HCT116 (cell line): ENCODE measurements around the gene RNGTT. TPM values are rescaled to one million over a fixed set of nuclear protein-coding genes. Genes with fewer than 3 reads are reported as not detected.

ENCODE experiments used
- ATAC-seq: fragments of 200-7000 bp; cut with Tn5 transposase; 2 replicates; pipeline ENCODE4 v1.9.1; 2020; ENCODE audit warnings: mild to moderate bottlenecking, moderate library complexity
- BruUV-seq: library from RNA; stranded (reverse); fragments of 400-500 nt; replicated peaks from 2 replicates; lab custom pipeline; 2021; lab: Mats Ljungman, UMichigan
- CTCF ChIA-PET: fragments of 300-600 bp; sonication (Branson Sonifier 250); formaldehyde crosslinking; loops from one replicate; lab custom pipeline; 2021; ENCODE audit warnings: antibody characterized with exemption; lab: Charles Lee
- POLR2A ChIA-PET: fragments of 300-600, 350-600 bp; sonication (Branson Sonifier 250); formaldehyde crosslinking; loops from one replicate; lab custom pipeline; 2021; ENCODE audit warnings: antibody characterized with exemption; lab: Charles Lee
- RAD21 ChIA-PET, 2 experiments: fragments of 300-600 bp; sonication (Branson Sonifier 250); formaldehyde crosslinking; loops; one replicate each; lab custom pipeline; 2023; ENCODE audit warnings: low total read pairs in 2 of 2; ENCODE audit not compliant: uncharacterized antibody in 2 of 2, unreplicated experiment in 2 of 2, low non-redundant PET in 1 of 2; lab: Charles Lee
- DNase-seq: peaks from one replicate; pipeline ENCODE4 v3.0.0-alpha.2; 2010; ENCODE audit warnings: low read depth, low spot score
- H2AFZ ChIP-seq: fragments of 200-600 bp; shearing (Covaris generic), sonication (generic); 2 replicates; pipeline ENCODE4 v1.6.1; 2017; ENCODE audit warnings: low read depth, mixed run types, mixed read lengths, antibody characterized with exemption, low read length; ENCODE audit not compliant: poor library complexity, severe bottlenecking
- H3K27ac ChIP-seq: 2 replicates; pipeline ENCODE4 v1.5.1; 2012; ENCODE audit warnings: low read depth, low read length
- H3K27me3 ChIP-seq: fragments of 200-600 bp; sonication (generic); 2 replicates; pipeline ENCODE4 v1.6.1; 2016; ENCODE audit warnings: mixed run types, low read length, mixed read lengths; ENCODE audit not compliant: insufficient read depth
- H3K36me3 ChIP-seq, 2 experiments: fragments of 200-500 bp in 1 of 2; fragments of 200-600 bp in 1 of 2; sonication (Bioruptor generic) in 1 of 2; sonication (generic) in 1 of 2; 2 replicates each; pipeline versions ENCODE4 v1.5.1 to v1.6.1; 2014 to 2016; ENCODE audit warnings: low read length in 2 of 2, inconsistent platforms in 1 of 2, mixed read lengths in 1 of 2, mixed run types in 1 of 2; ENCODE audit not compliant: insufficient read depth in 2 of 2, control insufficient read depth in 1 of 2
- H3K4me1 ChIP-seq, 2 experiments: fragments of 200-600 bp in 1 of 2; sonication (generic) in 1 of 2; 2 replicates each; pipeline versions ENCODE4 v1.5.1 to v1.6.1; 2012 to 2017; ENCODE audit warnings: low read length in 2 of 2, inconsistent platforms in 1 of 2, mild to moderate bottlenecking in 1 of 2, mixed read lengths in 1 of 2, mixed run types in 1 of 2, moderate library complexity in 1 of 2; ENCODE audit not compliant: insufficient read depth in 2 of 2, control insufficient read depth in 1 of 2
- H3K4me2 ChIP-seq: fragments of 200-600 bp; sonication (generic); 2 replicates; pipeline ENCODE4 v1.6.1; 2017; ENCODE audit warnings: mixed run types, low read length, mixed read lengths
- H3K4me3 ChIP-seq, 2 experiments: fragments of 200-600 bp in 1 of 2; sonication (generic) in 1 of 2; replicated peaks in 1 of 2; 2 replicates each; pipeline ENCODE4 v1.5.1; 2011 to 2016; ENCODE audit warnings: low read length in 2 of 2, control low read depth in 1 of 2, low read depth in 1 of 2, mild to moderate bottlenecking in 1 of 2, mixed read lengths in 1 of 2, mixed run types in 1 of 2
- H3K79me2 ChIP-seq: fragments of 200-600 bp; sonication (generic); 2 replicates; pipeline ENCODE4 v1.6.1; 2017; ENCODE audit warnings: mild to moderate bottlenecking, mixed run types, low read length, moderate library complexity, mixed read lengths; ENCODE audit not compliant: insufficient read depth
- H3K9ac ChIP-seq: fragments of 200-600 bp; sonication (generic); 2 replicates; pipeline ENCODE4 v1.6.1; 2016; ENCODE audit warnings: low read length, mixed read lengths
- H3K9me2 ChIP-seq: fragments of 200-600 bp; sonication (generic), shearing (Covaris generic); 2 replicates; pipeline ENCODE4 v1.6.1; 2017; ENCODE audit warnings: mixed run types, mild to moderate bottlenecking, moderate library complexity; ENCODE audit not compliant: insufficient read depth
- H3K9me3 ChIP-seq, 2 experiments: fragments of 200-500 bp in 1 of 2; fragments of 200-600 bp in 1 of 2; sonication (Bioruptor generic) in 1 of 2; sonication (generic) in 1 of 2; 2 replicates each; pipeline ENCODE4 v1.6.1; 2014 to 2017; ENCODE audit warnings: low read length in 2 of 2, mixed read lengths in 2 of 2, inconsistent platforms in 1 of 2, low read depth in 1 of 2, mild to moderate bottlenecking in 1 of 2, mixed run types in 1 of 2, moderate library complexity in 1 of 2; ENCODE audit not compliant: control insufficient read depth in 1 of 2, insufficient read depth in 1 of 2
- H4K20me1 ChIP-seq: fragments of 200-600 bp; sonication (generic), shearing (Covaris generic); 2 replicates; pipeline ENCODE4 v1.6.1; 2017; ENCODE audit warnings: mixed run types, mild to moderate bottlenecking, moderate library complexity; ENCODE audit not compliant: insufficient read depth
- SIN3A ChIP-seq: IDR thresholded peaks from 2 replicates; pipeline ENCODE4 v1.6.1; 2012; ENCODE audit warnings: low read depth
- ZBTB33 ChIP-seq: IDR thresholded peaks from 2 replicates; pipeline ENCODE4 v1.6.1; 2011; ENCODE audit warnings: mild to moderate bottlenecking, low read length, moderate library complexity; ENCODE audit not compliant: insufficient replicate concordance; ENCODE audit errors: extremely low read depth
- ZNF274 ChIP-seq: fragments of 200-500 bp; sonication (Bioruptor generic); IDR thresholded peaks from 2 replicates; pipeline ENCODE4 v1.6.1; 2014; ENCODE audit warnings: mild to moderate bottlenecking, low read depth, low read length, inconsistent platforms
- intact Hi-C: fragments of 100-400 bp; cut with micrococcal nuclease; formaldehyde crosslinking; loops from 2 replicates; pipeline ENCODE4 v1.10.0; 2022
- total RNA-seq: library from RNA; stranded (reverse); gene quantifications from one replicate; pipeline ENCODE4 v1.2.1, GENCODE V29; 2021; ENCODE audit not compliant: unreplicated experiment
- TF ChIP-seq, protein P1 (sequence below), 3 experiments: fragments of 200-600 bp in 1 of 3; sonication (generic) in 1 of 3; IDR thresholded peaks in 2 of 3; conservative IDR thresholded peaks in 1 of 3; 2 replicates each; pipeline ENCODE4 v1.5.1; 2012 to 2017; ENCODE audit warnings: low read depth in 2 of 3, low read length in 2 of 3, antibody characterized with exemption in 1 of 3, borderline replicate concordance in 1 of 3, control low read depth in 1 of 3, mild to moderate bottlenecking in 1 of 3, mixed read lengths in 1 of 3, mixed run types in 1 of 3, moderate library complexity in 1 of 3; ENCODE audit not compliant: insufficient read depth in 1 of 3
- TF ChIP-seq, protein P2 (sequence below): IDR thresholded peaks from 2 replicates; pipeline ENCODE4 v1.6.1; 2012

RNGTT gene
- total RNA-seq, 1 experiment from 2014 or later: 23.0 TPM

- Histone ChIP-seq H3K4me1 (no peaks in the 10 kb centered on the region), H4K20me1 (no peaks in the 10 kb centered on the region)
- CTCF ChIA-PET: interaction anchor here (0.9 to 2.0 kb wide), 9 partner anchors 9 to 44 kb away, joined by 3 to 20 read pairs (median 7); no protein-coding TSS in a partner anchor
- POLR2A ChIA-PET: no interaction called here
- TF ChIP-seq, protein P1, sequence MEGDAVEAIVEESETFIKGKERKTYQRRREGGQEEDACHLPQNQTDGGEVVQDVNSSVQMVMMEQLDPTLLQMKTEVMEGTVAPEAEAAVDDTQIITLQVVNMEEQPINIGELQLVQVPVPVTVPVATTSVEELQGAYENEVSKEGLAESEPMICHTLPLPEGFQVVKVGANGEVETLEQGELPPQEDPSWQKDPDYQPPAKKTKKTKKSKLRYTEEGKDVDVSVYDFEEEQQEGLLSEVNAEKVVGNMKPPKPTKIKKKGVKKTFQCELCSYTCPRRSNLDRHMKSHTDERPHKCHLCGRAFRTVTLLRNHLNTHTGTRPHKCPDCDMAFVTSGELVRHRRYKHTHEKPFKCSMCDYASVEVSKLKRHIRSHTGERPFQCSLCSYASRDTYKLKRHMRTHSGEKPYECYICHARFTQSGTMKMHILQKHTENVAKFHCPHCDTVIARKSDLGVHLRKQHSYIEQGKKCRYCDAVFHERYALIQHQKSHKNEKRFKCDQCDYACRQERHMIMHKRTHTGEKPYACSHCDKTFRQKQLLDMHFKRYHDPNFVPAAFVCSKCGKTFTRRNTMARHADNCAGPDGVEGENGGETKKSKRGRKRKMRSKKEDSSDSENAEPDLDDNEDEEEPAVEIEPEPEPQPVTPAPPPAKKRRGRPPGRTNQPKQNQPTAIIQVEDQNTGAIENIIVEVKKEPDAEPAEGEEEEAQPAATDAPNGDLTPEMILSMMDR (IDR thresholded peaks at IDR 0.05 in 2 of 3, conservative IDR thresholded peaks at IDR 0.05 in 1 of 3; ENCODE audit: borderline replicate concordance in 1 of 3, insufficient read depth in 1 of 3, low read depth in 2 of 3, low read length in 2 of 3): peak in 2 of 3 experiments; percentile 52 to 55; a peak in 4 of 6 replicates
- TF ChIP-seq SIN3A: no peak
- TF ChIP-seq, all 23 proteins: peak for 1
- intact Hi-C loops: no loop called here
- DNase-seq: no peak
- H3K9me3 ChIP-seq: no peaks in the 10 kb centered on the region
- no peak overlapping the region for H3K27ac ChIP-seq
- H2AFZ ChIP-seq: no peak overlapping the region
- no TSS peak for BruUV-seq
- H3K4me2 ChIP-seq: no peak overlapping the region
- peak; percentile 64; the same call in 1 of the 2 replicates for ATAC-seq
- no peaks in the 10 kb centered on the region for H3K36me3 ChIP-seq
- H3K4me3 ChIP-seq: no peak overlapping the region
- H3K9ac ChIP-seq: no peak overlapping the region
- no peaks in the 10 kb centered on the region for H3K27me3 ChIP-seq
- H3K79me2 ChIP-seq: no peaks in the 10 kb centered on the region
- H3K9me2 ChIP-seq: no peaks in the 10 kb centered on the region
- RAD21 ChIA-PET: interaction anchor here in 1 of 2 experiments (0.7 kb wide), 1 partner anchor 342 kb away, joined by 7 read pairs; no protein-coding TSS in a partner anchor
These were observed 63.7 kb downstream of the RNGTT start for GRCh38 chr6:88899569-88900316.

DNA sequence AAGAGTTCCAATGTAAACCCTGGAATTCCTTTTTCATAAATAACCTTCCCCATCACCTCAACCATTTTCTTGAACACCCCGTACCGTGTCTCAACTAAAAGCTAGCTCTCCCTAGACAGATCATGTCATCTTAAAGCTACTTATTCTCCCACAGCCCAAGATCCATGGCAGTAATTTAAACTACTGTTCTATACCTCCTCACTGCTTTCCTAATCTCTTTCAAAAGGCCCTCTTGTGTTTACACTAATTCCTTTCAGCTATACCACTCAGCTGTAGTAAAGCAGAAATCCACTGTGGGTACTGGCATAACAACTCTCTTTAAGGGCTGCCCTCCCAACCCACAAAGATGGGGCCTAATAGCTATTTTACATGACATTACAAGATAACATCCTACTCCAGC lies 67.5 kb downstream of the RNGTT start:
- H3K27me3 ChIP-seq: no peaks in the 10 kb centered on the region
- no peaks in the 10 kb centered on the region for H3K9me3 ChIP-seq
- ATAC-seq (no peak), DNase-seq (no peak)
- H3K9ac ChIP-seq: no peak overlapping the region
- no peak overlapping the region for H2AFZ ChIP-seq
- H3K4me3 ChIP-seq: no peak overlapping the region
- no peaks in the 10 kb centered on the region; the same call in 1 of the 2 replicates for H4K20me1 ChIP-seq
- CTCF ChIA-PET: interaction anchor here (1.4 kb wide), 1 partner anchor 22 kb away, joined by 4 read pairs; no protein-coding TSS in a partner anchor
- POLR2A ChIA-PET: no interaction called here
- TF ChIP-seq ZNF274 (no peak), ZBTB33 (no peak), SIN3A (no peak)
- TF ChIP-seq, protein P2, sequence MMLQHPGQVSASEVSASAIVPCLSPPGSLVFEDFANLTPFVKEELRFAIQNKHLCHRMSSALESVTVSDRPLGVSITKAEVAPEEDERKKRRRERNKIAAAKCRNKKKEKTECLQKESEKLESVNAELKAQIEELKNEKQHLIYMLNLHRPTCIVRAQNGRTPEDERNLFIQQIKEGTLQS: no peak
- H3K9me2 ChIP-seq: no peaks in the 10 kb centered on the region
- intact Hi-C loops: no loop called here
- H3K27ac ChIP-seq: no peak overlapping the region
- no peak overlapping the region for H3K4me2 ChIP-seq
- BruUV-seq: no TSS peak
- H3K36me3 ChIP-seq: no peaks in the 10 kb centered on the region
- peaks cover 0 to 3% of the 10 kb centered on the region in 2 experiments; a peak in 1 of 4 replicates for H3K4me1 ChIP-seq
- RAD21 ChIA-PET: no interaction called here
- H3K79me2 ChIP-seq: no peaks in the 10 kb centered on the region
